H9 (cell line): ENCODE results near the gene SOS1. TPM values are rescaled to one million over a fixed set of nuclear protein-coding genes. Genes with fewer than 3 reads are reported as not detected.

ENCODE experiments used
- DNase-seq: peaks from one replicate; pipeline ENCODE4 v3.0.0-alpha.2; 2017
- H2AFZ ChIP-seq: one replicate; pipeline ENCODE4 v1.6.1; 2013; ENCODE audit warnings: mild to moderate bottlenecking, low read length, control low read depth, moderate library complexity
- H2AK5ac ChIP-seq: 2 replicates; pipeline ENCODE4 v1.6.1; 2013; ENCODE audit warnings: low read length, control low read depth, mixed read lengths; ENCODE audit not compliant: insufficient read length
- H2BK120ac ChIP-seq: one replicate; pipeline ENCODE4 v1.6.1; 2013; ENCODE audit warnings: low read depth, mild to moderate bottlenecking, low read length, control low read depth, inconsistent platforms; ENCODE audit not compliant: poor library complexity, severe bottlenecking
- H2BK12ac ChIP-seq: 2 replicates; pipeline ENCODE4 v1.6.1; 2013; ENCODE audit warnings: low read length, control low read depth, mixed read lengths, low read depth; ENCODE audit not compliant: insufficient read length
- H2BK15ac ChIP-seq: 2 replicates; pipeline ENCODE4 v1.6.1; 2013; ENCODE audit warnings: low read depth, low read length, control low read depth
- H2BK20ac ChIP-seq: one replicate; pipeline ENCODE4 v1.6.1; 2013; ENCODE audit warnings: low read depth, mild to moderate bottlenecking, low read length, control low read depth, inconsistent platforms; ENCODE audit not compliant: poor library complexity, severe bottlenecking
- H2BK5ac ChIP-seq: 2 replicates; pipeline ENCODE4 v1.6.1; 2013; ENCODE audit warnings: low read length, control low read depth, mixed read lengths; ENCODE audit not compliant: insufficient read length
- H3K14ac ChIP-seq: 2 replicates; pipeline ENCODE4 v1.6.1; 2013; ENCODE audit warnings: low read length, control low read depth; ENCODE audit not compliant: insufficient read depth
- H3K18ac ChIP-seq: 2 replicates; pipeline ENCODE4 v1.6.1; 2013; ENCODE audit warnings: low read depth, mild to moderate bottlenecking, mixed read lengths, low read length, control low read depth; ENCODE audit not compliant: insufficient read length
- H3K23ac ChIP-seq: 2 replicates; pipeline ENCODE4 v1.6.1; 2013; ENCODE audit warnings: low read length, control low read depth, mixed read lengths, low read depth; ENCODE audit not compliant: insufficient read length
- H3K23me2 ChIP-seq: 2 replicates; pipeline ENCODE4 v1.6.1; 2013; ENCODE audit warnings: low read depth, mild to moderate bottlenecking, mixed read lengths, low read length, control low read depth; ENCODE audit not compliant: insufficient read length, poor library complexity, severe bottlenecking
- H3K27ac ChIP-seq: 2 replicates; pipeline ENCODE4 v1.5.1; 2013; ENCODE audit warnings: low read length, control low read depth, mixed read lengths, low read depth; ENCODE audit not compliant: insufficient read length
- H3K27me3 ChIP-seq: 2 replicates; pipeline ENCODE4 v1.6.1; 2013; ENCODE audit warnings: low read length, control low read depth, inconsistent platforms; ENCODE audit not compliant: insufficient read depth
- H3K4ac ChIP-seq: 2 replicates; pipeline ENCODE4 v1.6.1; 2013; ENCODE audit warnings: low read depth, mild to moderate bottlenecking, control low read depth, inconsistent platforms, low read length, moderate library complexity
- H3K4me1 ChIP-seq: 2 replicates; pipeline ENCODE4 v1.6.1; 2013; ENCODE audit warnings: low read length, control low read depth, inconsistent platforms; ENCODE audit not compliant: insufficient read depth
- H3K4me2 ChIP-seq: 2 replicates; pipeline ENCODE4 v1.6.1; 2013; ENCODE audit warnings: low read length, control low read depth, mixed read lengths; ENCODE audit not compliant: insufficient read length, insufficient read depth
- H3K56ac ChIP-seq: 2 replicates; pipeline ENCODE4 v1.6.1; 2013; ENCODE audit warnings: low read depth, mild to moderate bottlenecking, mixed read lengths, low read length, control low read depth; ENCODE audit not compliant: insufficient read length
- H3K79me1 ChIP-seq: 2 replicates; pipeline ENCODE4 v1.6.1; 2013; ENCODE audit warnings: low read depth, mild to moderate bottlenecking, moderate library complexity, low read length, control low read depth, inconsistent platforms; ENCODE audit not compliant: insufficient read depth, poor library complexity, severe bottlenecking
- H3K79me2 ChIP-seq: 2 replicates; pipeline ENCODE4 v1.6.1; 2013; ENCODE audit warnings: low read length, control low read depth, inconsistent platforms; ENCODE audit not compliant: insufficient read depth
- H3K9ac ChIP-seq: 2 replicates; pipeline ENCODE4 v1.6.1; 2013; ENCODE audit warnings: low read length, control low read depth, mixed read lengths; ENCODE audit not compliant: insufficient read length; ENCODE audit errors: extremely low read depth
- H3K9me3 ChIP-seq: one replicate; pipeline ENCODE4 v1.6.1; 2013; ENCODE audit warnings: low read depth, low read length, inconsistent platforms; ENCODE audit not compliant: control insufficient read depth
- H3T11ph ChIP-seq: one replicate; pipeline ENCODE4 v1.6.1; 2013; ENCODE audit warnings: mild to moderate bottlenecking, low read length, control low read depth, inconsistent platforms
- H4K20me1 ChIP-seq: one replicate; pipeline ENCODE4 v1.6.1; 2013; ENCODE audit not compliant: control insufficient read depth, insufficient read length, insufficient read depth
- H4K5ac ChIP-seq: 2 replicates; pipeline ENCODE4 v1.6.1; 2013; ENCODE audit warnings: low read depth, mild to moderate bottlenecking, mixed read lengths, low read length, control low read depth; ENCODE audit not compliant: insufficient read length
- H4K8ac ChIP-seq: replicated peaks from 2 replicates; pipeline ENCODE4 v1.6.1; 2013; ENCODE audit warnings: low read length, control low read depth, mixed read lengths, low read depth; ENCODE audit not compliant: insufficient read length
- H4K91ac ChIP-seq: 2 replicates; pipeline ENCODE4 v1.6.1; 2013; ENCODE audit warnings: low read depth, mild to moderate bottlenecking, moderate library complexity, mixed read lengths, low read length, control low read depth; ENCODE audit not compliant: insufficient read length
- H3K27ac Mint-ChIP-seq, 3 experiments: 2 replicates in 2 of 3; 3 replicates in 1 of 3; pipeline ENCODE4 v1.8.0; 2020 to 2021; ENCODE audit warnings: mixed read lengths in 3 of 3, mild to moderate bottlenecking in 1 of 3, moderate library complexity in 1 of 3
- H3K27me3 Mint-ChIP-seq: 2 replicates; pipeline ENCODE4 v1.8.0; 2021; ENCODE audit warnings: low read depth, mild to moderate bottlenecking, moderate library complexity, mixed read lengths
- H3K36me3 Mint-ChIP-seq, 3 experiments: 2 replicates in 2 of 3; 3 replicates in 1 of 3; pipeline ENCODE4 v1.8.0; 2020 to 2021; ENCODE audit warnings: low read depth in 3 of 3, mixed read lengths in 3 of 3; ENCODE audit not compliant: insufficient read depth in 1 of 3
- H3K4me1 Mint-ChIP-seq, 2 experiments: 2 replicates each; pipeline ENCODE4 v1.8.0; 2020; ENCODE audit warnings: mixed read lengths in 2 of 2
- H3K4me3 Mint-ChIP-seq, 2 experiments: 2 replicates in 1 of 2; 3 replicates in 1 of 2; pipeline ENCODE4 v1.8.0; 2020 to 2021; ENCODE audit warnings: mild to moderate bottlenecking in 2 of 2, mixed read lengths in 2 of 2, moderate library complexity in 1 of 2
- H3K9me3 Mint-ChIP-seq, 2 experiments: 2 replicates in 1 of 2; 3 replicates in 1 of 2; pipeline ENCODE4 v1.8.0; 2020; ENCODE audit warnings: mild to moderate bottlenecking in 2 of 2, mixed read lengths in 2 of 2, moderate library complexity in 1 of 2
- CTCF ChIP-seq: fragments of 200-600 bp; sonication (generic); conservative IDR thresholded peaks from 3 replicates; pipeline ENCODE4 v1.8.0; 2021; ENCODE audit warnings: antibody characterized with exemption, mild to moderate bottlenecking
- WGBS: extraction: QIAGEN DNeasy Blood & Tissue Kit; methylation state at CpG from one replicate; pipeline ENCODE4 v1.1.7; 2013; ENCODE audit warnings: missing lambda C conversion rate, low lambda C conversion rate, mixed read lengths; ENCODE audit not compliant: insufficient read length; ENCODE audit errors: extremely low coverage; 5-methylcytosine and 5-hydroxymethylcytosine counted together
- total RNA-seq: library from RNA; stranded (reverse); gene quantifications from 2 replicates; pipeline ENCODE4 v1.2.1, GENCODE V29; 2021

Gene SOS1
- total RNA-seq, 1 experiment from 2014 or later = 35.8 TPM

GRCh38 chr2:39133215-39133851 is 12.5 kb upstream of the SOS1 start:
- no peak overlapping the region for H2BK20ac ChIP-seq
- H3K23ac ChIP-seq = no peak overlapping the region
- no peak overlapping the region for H3K4me2 ChIP-seq
- H3K14ac ChIP-seq = no peak overlapping the region
- no peaks in the 10 kb centered on the region for H3K9me3 Mint-ChIP-seq
- H2AK5ac ChIP-seq = no peak overlapping the region
- no peaks in the 10 kb centered on the region for H3K4me1 ChIP-seq
- TF ChIP-seq CTCF = no peak
- H2AFZ ChIP-seq = no peak overlapping the region
- H4K5ac ChIP-seq = no peak overlapping the region
- H3K18ac ChIP-seq = no peak overlapping the region
- no peak for DNase-seq
- H2BK5ac ChIP-seq = no peak overlapping the region
- WGBS = no CpG with 5 or more reads among the region's 3 CpGs
- H3K79me2 ChIP-seq = no peaks in the 10 kb centered on the region
- H3K23me2 ChIP-seq = no peaks in the 10 kb centered on the region
- no peak overlapping the region for H2BK12ac ChIP-seq
- H3K27ac ChIP-seq = no peak overlapping the region
- no peak overlapping the region for H3K27ac Mint-ChIP-seq
- no peak overlapping the region for H2BK120ac ChIP-seq
- H3K56ac ChIP-seq = no peak overlapping the region
- no peak overlapping the region for H3K9ac ChIP-seq
- H3K79me1 ChIP-seq = no peaks in the 10 kb centered on the region
- no peaks in the 10 kb centered on the region for H3K27me3 ChIP-seq
- no peaks in the 10 kb centered on the region; the same call in 1 of the 2 replicates for H3K27me3 Mint-ChIP-seq
- H3T11ph ChIP-seq = no peak overlapping the region
- no peaks in the 10 kb centered on the region for H3K4me1 Mint-ChIP-seq
- no peaks in the 10 kb centered on the region for H3K36me3 Mint-ChIP-seq
- H4K91ac ChIP-seq = no peak overlapping the region
- H3K4me3 Mint-ChIP-seq = no peak overlapping the region
- H3K4ac ChIP-seq = no peak overlapping the region
- no peaks in the 10 kb centered on the region for H3K9me3 ChIP-seq
- no peak overlapping the region for H4K8ac ChIP-seq
- H4K20me1 ChIP-seq = no peaks in the 10 kb centered on the region
- H2BK15ac ChIP-seq = no peak overlapping the region
